ENCODE measurements around the gene ADGRF4.

DNA sequence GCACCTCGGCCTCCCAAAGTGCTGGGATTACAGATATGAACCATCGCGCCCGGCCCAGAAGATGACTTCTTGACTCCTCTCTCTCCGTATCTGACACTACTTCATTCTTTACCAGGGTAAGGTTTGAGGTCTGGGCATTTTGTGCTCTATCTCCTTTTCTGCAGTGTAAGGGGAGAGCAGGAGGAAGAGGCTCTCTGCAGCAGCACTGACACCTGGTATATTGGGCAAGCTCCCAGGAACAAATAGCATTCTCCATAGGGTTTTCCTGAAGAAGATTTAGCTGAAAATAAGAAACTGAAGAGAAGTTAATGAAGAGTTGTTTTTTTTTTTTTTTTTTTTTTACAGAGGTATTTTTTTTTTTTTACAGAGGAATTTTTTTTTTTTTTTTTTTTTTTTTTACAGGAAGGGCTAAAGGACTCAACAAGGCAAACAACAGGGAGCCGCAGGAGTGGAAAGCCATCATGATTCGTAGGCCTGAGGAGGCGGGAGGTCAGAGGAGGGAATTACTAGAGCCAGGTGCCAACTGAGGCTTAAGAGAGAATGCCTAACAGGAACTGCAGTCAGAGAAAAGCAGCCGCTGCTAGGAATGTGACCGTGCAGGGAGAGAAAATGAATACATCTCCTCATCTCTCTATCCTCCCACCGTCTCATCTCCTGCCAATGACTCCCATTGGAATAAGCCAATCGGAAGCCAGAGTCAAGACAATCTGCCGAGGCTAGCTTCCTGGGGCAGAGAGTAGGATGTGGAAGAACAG lies 34.7 kb upstream of the ADGRF4 start:
- TF ChIP-seq POLR2AphosphoS5 (IDR thresholded peaks at IDR 0.05; ENCODE audit: low read depth, low read length), result no peak
- TF ChIP-seq, protein P1, sequence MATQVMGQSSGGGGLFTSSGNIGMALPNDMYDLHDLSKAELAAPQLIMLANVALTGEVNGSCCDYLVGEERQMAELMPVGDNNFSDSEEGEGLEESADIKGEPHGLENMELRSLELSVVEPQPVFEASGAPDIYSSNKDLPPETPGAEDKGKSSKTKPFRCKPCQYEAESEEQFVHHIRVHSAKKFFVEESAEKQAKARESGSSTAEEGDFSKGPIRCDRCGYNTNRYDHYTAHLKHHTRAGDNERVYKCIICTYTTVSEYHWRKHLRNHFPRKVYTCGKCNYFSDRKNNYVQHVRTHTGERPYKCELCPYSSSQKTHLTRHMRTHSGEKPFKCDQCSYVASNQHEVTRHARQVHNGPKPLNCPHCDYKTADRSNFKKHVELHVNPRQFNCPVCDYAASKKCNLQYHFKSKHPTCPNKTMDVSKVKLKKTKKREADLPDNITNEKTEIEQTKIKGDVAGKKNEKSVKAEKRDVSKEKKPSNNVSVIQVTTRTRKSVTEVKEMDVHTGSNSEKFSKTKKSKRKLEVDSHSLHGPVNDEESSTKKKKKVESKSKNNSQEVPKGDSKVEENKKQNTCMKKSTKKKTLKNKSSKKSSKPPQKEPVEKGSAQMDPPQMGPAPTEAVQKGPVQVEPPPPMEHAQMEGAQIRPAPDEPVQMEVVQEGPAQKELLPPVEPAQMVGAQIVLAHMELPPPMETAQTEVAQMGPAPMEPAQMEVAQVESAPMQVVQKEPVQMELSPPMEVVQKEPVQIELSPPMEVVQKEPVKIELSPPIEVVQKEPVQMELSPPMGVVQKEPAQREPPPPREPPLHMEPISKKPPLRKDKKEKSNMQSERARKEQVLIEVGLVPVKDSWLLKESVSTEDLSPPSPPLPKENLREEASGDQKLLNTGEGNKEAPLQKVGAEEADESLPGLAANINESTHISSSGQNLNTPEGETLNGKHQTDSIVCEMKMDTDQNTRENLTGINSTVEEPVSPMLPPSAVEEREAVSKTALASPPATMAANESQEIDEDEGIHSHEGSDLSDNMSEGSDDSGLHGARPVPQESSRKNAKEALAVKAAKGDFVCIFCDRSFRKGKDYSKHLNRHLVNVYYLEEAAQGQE (IDR thresholded peaks at IDR 0.05; ENCODE audit: insufficient read depth in 1 of 2, low read depth in 2 of 2, low read length in 2 of 2), result no peak
- no peak for TF ChIP-seq FOXP2 (optimal IDR thresholded peaks at IDR 0.05; ENCODE audit: borderline replicate concordance, extremely low read depth, extremely low read length, insufficient read depth)
- no peak for TF ChIP-seq SIN3A (IDR thresholded peaks at IDR 0.05; ENCODE audit: borderline replicate concordance, insufficient read depth, low read length)
- TF ChIP-seq TAF1 (IDR thresholded peaks at IDR 0.05; ENCODE audit: borderline replicate concordance, insufficient read depth, low read length), result no peak
